Pancreas (tissue), 10 donors: Measurements from ENCODE around the gene OSBPL10. TPM values are rescaled to one million over a fixed set of nuclear protein-coding genes. Genes with fewer than 3 reads are reported as not detected.

Experiments used
- ATAC-seq, 4 donors: fragments of 200-7000 bp; cut with Tn5 transposase; one replicate each; pipeline versions ENCODE4 v1.8.0 to v1.9.1; 2020; ENCODE audit warnings: mild to moderate bottlenecking in 4 of 4, moderate library complexity in 4 of 4
- DNase-seq, 6 donors: peaks; one replicate each; pipeline ENCODE4 v3.0.0-alpha.2; 2020
- FAIRE-seq: peaks from 2 replicates; lab custom pipeline; 2012; peaks lifted over from hg19 to GRCh38; lab: Jason Lieb, UNC
- H3K27ac ChIP-seq, 4 donors: fragments of 200-600 bp; sonication (generic); 1 replicate in 3 of 4; 2 replicates in 1 of 4; pipeline versions ENCODE4 v1.5.0 to v1.8.0; 2020
- H3K27me3 ChIP-seq, 4 donors: fragments of 200-600 bp; one replicate each; pipeline ENCODE4 v1.8.0; 2021
- H3K36me3 ChIP-seq, 3 donors: fragments of 200-600 bp; sonication (generic) in 1 of 3; one replicate each; pipeline versions ENCODE4 v1.5.0 to v1.8.0; 2020 to 2021
- H3K4me1 ChIP-seq, 3 donors: fragments of 200-600 bp; one replicate each; pipeline ENCODE4 v1.8.0; 2021
- H3K4me3 ChIP-seq, 4 donors: fragments of 200-600 bp; sonication (generic) in 2 of 4; one replicate each; pipeline versions ENCODE4 v1.5.0 to v1.8.0; 2020 to 2021
- H3K9me3 ChIP-seq, 4 donors: fragments of 200-600 bp; one replicate each; pipeline ENCODE4 v1.8.0; 2021
- CTCF ChIP-seq, 4 donors: fragments of 200-600 bp; sonication (generic) in 3 of 4; IDR thresholded peaks; one replicate each; pipeline versions ENCODE4 v1.5.0 to v1.8.0; 2021; ENCODE audit warnings: antibody characterized with exemption in 4 of 4
- WGBS, 2 donors: extraction: QIAGEN DNeasy Blood & Tissue Kit; methylation state at CpG; one replicate each; pipeline ENCODE4 v1.1.7; 2013; 5-methylcytosine and 5-hydroxymethylcytosine counted together
- intact Hi-C, 3 donors: fragments of 100-400 bp; cut with DNase I; formaldehyde crosslinking; loops; one replicate each; pipeline versions ENCODE4 v1.11.1 to v1.14.2; 2022
- polyA plus RNA-seq, 2 donors: library from polyadenylated mRNA; stranded (reverse); fragments of 200-250 nt; gene quantifications; one replicate each; pipeline ENCODE4 v1.2.3, GENCODE V29; 2013
- total RNA-seq, 6 donors: library from RNA; stranded (reverse); fragmentation: NEBNext Ultra II Directional in 4 of 6; extraction: Animal tissue kit (Norgen Biotek cat#: 25700) in 4 of 6; gene quantifications; one replicate each; pipeline versions ENCODE4 v1.2.1 to v1.2.4, GENCODE V29; 2021 to 2023
- donor health status: healthy with polysubstance abuse.
- donor health status: DM: no; HTN: no; CAD: no; lungs with moderate emphysema.
- donor health status: DM: no; HTN: no; CAD: no.
- donor health status: control.
- donor health status: control.
- donor health status: Bipolar disorder and iron deficiency.
- donor health status: DM: yes; HTN: yes; CAD: no.
- donor health status: DM: no; HTN: no; CAD: no.
- donor health status: DM: no; HTN: no; CAD: no.
- donor health status: DM: yes; HTN: yes; CAD: no.

The OSBPL10 gene
- total and polyA plus RNA-seq, 8 donors = 0.57 to 4.0 (median 2.2) TPM

- intact Hi-C loops = no loop called here
- Histone ChIP-seq H3K4me3 (no peak overlapping the region), H3K36me3 (no peaks in the 10 kb centered on the region), H3K9me3 (no peaks in the 10 kb centered on the region), H3K27me3 (no peaks in the 10 kb centered on the region), H3K4me1 (no peaks in the 10 kb centered on the region), H3K27ac (no peak overlapping the region)
- DNase-seq = no peak
- FAIRE-seq = no peak
- no peak for ATAC-seq
- 76 to 80% methylated on average over 7 of the region's 7 CpGs for WGBS, 2 donors
- no peak for TF ChIP-seq CTCF (IDR thresholded peaks at IDR 0.05)
Observed at GRCh38 chr3:31959951-31960792, 20.9 kb downstream of the OSBPL10 start.

GRCh38 chr3:31959251-31959650 lies 21.8 kb downstream of the OSBPL10 start:
- Histone ChIP-seq H3K36me3 (no peaks in the 10 kb centered on the region), H3K9me3 (no peaks in the 10 kb centered on the region), H3K4me3 (no peak overlapping the region), H3K4me1 (no peaks in the 10 kb centered on the region), H3K27me3 (no peaks in the 10 kb centered on the region), H3K27ac (no peak overlapping the region)
- WGBS, 2 donors = 91 to 94% methylated on average over 2 of the region's 2 CpGs
- TF ChIP-seq CTCF (IDR thresholded peaks at IDR 0.05) = no peak
- intact Hi-C loops = no loop called here
- DNase-seq (no peak), ATAC-seq (no peak), FAIRE-seq (no peak)

- no peaks in the 10 kb centered on the region for H3K27me3 ChIP-seq
- no peak overlapping the region for H3K4me3 ChIP-seq
- DNase-seq (no peak), FAIRE-seq (no peak), ATAC-seq (no peak)
- H3K36me3 ChIP-seq = no peaks in the 10 kb centered on the region
- no peaks in the 10 kb centered on the region for H3K4me1 ChIP-seq
- intact Hi-C loops = no loop called here
- no peak overlapping the region for H3K27ac ChIP-seq
- WGBS, 2 donors = 84% methylated on average over 3 of the region's 3 CpGs
- no peaks in the 10 kb centered on the region for H3K9me3 ChIP-seq
- no peak for TF ChIP-seq CTCF (IDR thresholded peaks at IDR 0.05)
Observed at GRCh38 chr3:31958701-31959152, 22.3 kb downstream of the OSBPL10 start.

GRCh38 chr3:31957106-31957505 lies 24.0 kb downstream of the OSBPL10 start:
- WGBS, 2 donors = 89 to 92% methylated on average over 3 of the region's 3 CpGs
- Histone ChIP-seq H3K9me3 (no peaks in the 10 kb centered on the region), H3K27ac (no peak overlapping the region), H3K36me3 (no peaks in the 10 kb centered on the region), H3K4me1 (no peaks in the 10 kb centered on the region), H3K27me3 (no peaks in the 10 kb centered on the region), H3K4me3 (no peak overlapping the region)
- no peak for TF ChIP-seq CTCF (IDR thresholded peaks at IDR 0.05)
- ATAC-seq (no peak), DNase-seq (no peak), FAIRE-seq (no peak)
- intact Hi-C loops = no loop called here

- intact Hi-C loops = no loop called here
- Histone ChIP-seq H3K27ac (no peak overlapping the region), H3K4me1 (no peaks in the 10 kb centered on the region), H3K27me3 (no peaks in the 10 kb centered on the region), H3K36me3 (no peaks in the 10 kb centered on the region), H3K4me3 (no peak overlapping the region), H3K9me3 (no peaks in the 10 kb centered on the region)
- ATAC-seq = no peak
- TF ChIP-seq CTCF (IDR thresholded peaks at IDR 0.05) = no peak
- FAIRE-seq = no peak
- no peak for DNase-seq
Observed at GRCh38 chr3:31955581-31955980, 25.5 kb downstream of the OSBPL10 start.
